Spleen (tissue), 11 donors: ENCODE results near the gene RAB24. TPM values are rescaled to one million over a fixed set of nuclear protein-coding genes. Genes with fewer than 3 reads are reported as not detected.
A peak's percentile ranks its signal among the peaks of the same experiment; 100 is the strongest.

ENCODE experiments used
- DNase-seq: peaks from one replicate; pipeline ENCODE4 v3.0.0-alpha.2; 2020
- H3K27ac ChIP-seq, 8 donors: fragments of 200-600 bp; sonication (generic) in 7 of 8; 1 replicate in 4 of 8; 2 replicates in 4 of 8; pipeline versions ENCODE4 v1.5.0 to v1.8.0; 2016 to 2021; ENCODE audit warnings: inconsistent platforms in 4 of 8, mild to moderate bottlenecking in 4 of 8, moderate library complexity in 1 of 8
- H3K27me3 ChIP-seq, 7 donors: fragments of 200-600 bp; sonication (generic) in 6 of 7; replicated peaks in 1 of 7; 1 replicate in 4 of 7; 2 replicates in 3 of 7; pipeline versions ENCODE4 v1.5.0 to v1.8.0; 2016 to 2021; ENCODE audit warnings: inconsistent platforms in 3 of 7, mild to moderate bottlenecking in 1 of 7
- H3K36me3 ChIP-seq, 6 donors: fragments of 200-600 bp; sonication (generic) in 5 of 6; 1 replicate in 4 of 6; 2 replicates in 2 of 6; pipeline versions ENCODE4 v1.5.0 to v1.8.0; 2016 to 2021; ENCODE audit warnings: inconsistent platforms in 2 of 6
- H3K4me1 ChIP-seq, 6 donors: fragments of 200-600 bp; sonication (generic) in 5 of 6; 1 replicate in 3 of 6; 2 replicates in 3 of 6; pipeline versions ENCODE4 v1.5.0 to v1.8.0; 2016 to 2021; ENCODE audit warnings: inconsistent platforms in 3 of 6
- H3K4me3 ChIP-seq, 8 donors: fragments of 200-600 bp; sonication (generic) in 7 of 8; 1 replicate in 4 of 8; 2 replicates in 4 of 8; pipeline versions ENCODE4 v1.5.0 to v1.8.0; 2016 to 2021; ENCODE audit warnings: inconsistent platforms in 4 of 8, mild to moderate bottlenecking in 4 of 8, moderate library complexity in 2 of 8
- H3K9me3 ChIP-seq, 8 donors: fragments of 200-600 bp; sonication (generic) in 7 of 8; 1 replicate in 4 of 8; 2 replicates in 4 of 8; pipeline versions ENCODE4 v1.5.0 to v1.8.0; 2016 to 2021; ENCODE audit warnings: inconsistent platforms in 4 of 8
- POLR2A ChIP-seq, 3 donors: fragments of 450-650 bp; IDR thresholded peaks; one replicate each; pipeline ENCODE4 v1.5.1; 2017; ENCODE audit warnings: antibody characterized with exemption in 3 of 3, mild to moderate bottlenecking in 1 of 3
- POLR2AphosphoS5 ChIP-seq, 3 donors: sonication (generic); formaldehyde crosslinking; IDR thresholded peaks; one replicate each; pipeline ENCODE4 v1.5.1; 2017; ENCODE audit warnings: antibody characterized with exemption in 3 of 3
- WGBS, 5 donors: extraction: QIAGEN DNeasy Blood & Tissue Kit in 3 of 5; methylation state at CpG; one replicate each; pipeline versions ENCODE4 v1.1.5 to v1.1.7; 2013 to 2018; 5-methylcytosine and 5-hydroxymethylcytosine counted together
- intact Hi-C: fragments of 100-400 bp; cut with DNase I; formaldehyde crosslinking; loops from one replicate; pipeline ENCODE4 v1.15.0; 2023; ENCODE audit warnings: low total_unique reads
- polyA plus RNA-seq, 3 donors: library from polyadenylated mRNA; stranded (reverse); fragments of 200-250 nt; gene quantifications; one replicate each; pipeline ENCODE4 v1.2.1, GENCODE V29; 2013
- total RNA-seq, 7 donors: library from RNA; depleted of rRNA in 3 of 7; stranded (reverse); fragments of >200 nt in 3 of 7; fragmentation: NEBNext Ultra II Directional in 4 of 7; extraction: Animal tissue kit (Norgen Biotek cat#: 25700) in 4 of 7; gene quantifications; one replicate each; pipeline versions ENCODE4 v1.1.0 to v1.2.1, GENCODE V29; 2016 to 2021
- TF ChIP-seq, protein P1 (sequence below), 11 experiments: fragments of 200-600 bp in 7 of 11; fragments of 450-650 bp in 4 of 11; sonication (generic) in 4 of 11; IDR thresholded peaks in 8 of 11; conservative IDR thresholded peaks in 3 of 11; 1 replicate in 7 of 11; 2 replicates in 4 of 11; pipeline versions ENCODE4 v1.4.0 to v1.8.0; 2016 to 2021; ENCODE audit warnings: antibody characterized with exemption in 11 of 11, inconsistent platforms in 4 of 11, mild to moderate bottlenecking in 1 of 11
- donor health status: healthy with polysubstance abuse.
- donor health status: DM: no; HTN: no; CAD: no; lungs with moderate emphysema.
- donor health status: DM: no; HTN: no; CAD: no.
- donor health status: Bipolar disorder and iron deficiency.
- donor health status: healthy.
- donor health status: DM: no; HTN: no; CAD: no.
- donor health status: DM: yes; HTN: yes; CAD: no.

RAB24 gene
- total and polyA plus RNA-seq, 10 donors = 52.1 to 181 (median 83.7) TPM

DNA sequence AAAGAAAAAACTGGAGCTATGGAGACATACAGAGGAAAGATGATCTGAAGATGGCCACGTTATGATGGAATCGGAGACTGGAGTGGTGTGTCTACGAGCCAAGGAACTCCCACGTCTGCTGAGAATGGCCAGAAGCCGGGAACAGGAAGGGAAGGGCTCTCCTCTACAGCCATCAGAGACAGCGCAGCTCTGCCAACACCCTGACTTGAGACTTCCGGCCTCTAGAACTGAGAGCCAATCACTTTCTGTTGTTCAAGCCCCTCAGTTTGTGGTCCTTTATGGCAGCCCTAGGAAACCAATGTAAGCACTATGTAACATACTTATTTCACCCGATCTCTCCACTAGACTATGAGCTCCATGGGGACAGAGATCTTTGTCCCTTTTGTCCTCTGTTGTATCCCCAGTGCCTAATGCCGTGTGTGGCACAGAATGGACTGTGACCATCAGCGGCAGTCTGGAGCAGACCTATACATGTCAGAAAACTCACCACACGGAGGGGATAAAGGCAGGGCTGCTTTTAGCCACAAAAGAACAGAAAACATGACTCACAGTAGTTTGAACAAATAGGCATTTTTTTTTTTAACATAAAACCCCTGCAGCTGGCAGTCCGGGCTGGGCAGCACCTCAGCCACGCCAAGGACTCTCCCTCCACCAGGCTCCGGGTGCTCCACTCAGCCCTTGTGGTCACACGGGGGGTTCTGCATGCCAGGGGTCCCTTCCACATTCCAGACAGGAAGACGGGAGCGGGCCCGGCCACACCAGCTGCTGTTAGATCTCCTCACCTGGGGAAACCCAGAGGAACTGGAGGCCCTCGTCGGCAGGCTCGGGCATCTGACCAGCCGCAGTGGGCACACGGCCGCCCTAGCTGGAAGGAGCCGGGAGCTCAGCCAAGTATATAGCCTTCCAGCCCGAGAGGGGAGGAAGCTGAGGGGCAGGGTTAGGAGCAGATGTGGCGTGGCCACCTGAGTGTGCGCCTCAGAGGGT, 24.3 kb upstream of the RAB24 start:
- Histone ChIP-seq H3K4me1 (peaks cover 0 to 54% (median 28%) of the 10 kb centered on the region in 6 donors), H3K4me3 (peak overlapping the region in 1 of 8 donors; percentile 16), H3K9me3 (no peaks in the 10 kb centered on the region), H3K36me3 (peaks cover 0 to 66% (median 28%) of the 10 kb centered on the region in 6 donors), H3K27ac (peak overlapping the region in 7 of 8 donors; percentile 43 to 79 (median 55)), H3K27me3 (no peaks in the 10 kb centered on the region)
- 52 to 68% (median 64%) methylated on average over 24 to 28 of the region's 28 CpGs for WGBS, 5 donors
- intact Hi-C loops = no loop called here
- DNase-seq = no peak
- no peak for TF ChIP-seq POLR2A (IDR thresholded peaks at IDR 0.05)
- TF ChIP-seq POLR2AphosphoS5 (IDR thresholded peaks at IDR 0.05) = peak in 2 of 3 donors; percentile 48 to 58

DNA sequence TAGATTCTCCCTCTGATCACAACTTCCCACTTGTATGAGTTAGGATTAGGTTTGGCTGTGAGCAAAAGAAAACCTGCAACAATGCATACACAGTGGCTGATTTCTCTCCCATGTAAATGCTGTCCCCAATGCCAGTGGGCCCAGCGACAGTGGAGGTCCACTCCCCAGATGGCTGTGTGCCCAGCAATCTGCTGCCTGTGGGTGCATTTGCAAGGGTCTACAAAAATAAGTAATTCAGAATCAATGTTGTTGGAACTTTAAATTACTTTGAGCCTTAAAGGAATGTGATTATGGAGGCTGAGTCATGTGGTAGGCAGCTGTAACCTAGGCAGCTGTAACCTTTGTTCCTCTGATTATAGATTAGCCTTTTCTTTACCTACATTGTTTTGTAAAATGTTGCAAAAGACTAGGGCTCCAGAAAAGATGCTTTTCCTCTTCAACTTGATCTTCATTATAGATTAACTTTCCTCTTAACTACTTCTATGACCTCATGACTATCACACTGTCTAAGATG, 22.4 kb upstream of the RAB24 start:
- WGBS, 5 donors = 85 to 100% (median 97%) methylated on average over 1 of the region's 1 CpG
- TF ChIP-seq, protein P1, sequence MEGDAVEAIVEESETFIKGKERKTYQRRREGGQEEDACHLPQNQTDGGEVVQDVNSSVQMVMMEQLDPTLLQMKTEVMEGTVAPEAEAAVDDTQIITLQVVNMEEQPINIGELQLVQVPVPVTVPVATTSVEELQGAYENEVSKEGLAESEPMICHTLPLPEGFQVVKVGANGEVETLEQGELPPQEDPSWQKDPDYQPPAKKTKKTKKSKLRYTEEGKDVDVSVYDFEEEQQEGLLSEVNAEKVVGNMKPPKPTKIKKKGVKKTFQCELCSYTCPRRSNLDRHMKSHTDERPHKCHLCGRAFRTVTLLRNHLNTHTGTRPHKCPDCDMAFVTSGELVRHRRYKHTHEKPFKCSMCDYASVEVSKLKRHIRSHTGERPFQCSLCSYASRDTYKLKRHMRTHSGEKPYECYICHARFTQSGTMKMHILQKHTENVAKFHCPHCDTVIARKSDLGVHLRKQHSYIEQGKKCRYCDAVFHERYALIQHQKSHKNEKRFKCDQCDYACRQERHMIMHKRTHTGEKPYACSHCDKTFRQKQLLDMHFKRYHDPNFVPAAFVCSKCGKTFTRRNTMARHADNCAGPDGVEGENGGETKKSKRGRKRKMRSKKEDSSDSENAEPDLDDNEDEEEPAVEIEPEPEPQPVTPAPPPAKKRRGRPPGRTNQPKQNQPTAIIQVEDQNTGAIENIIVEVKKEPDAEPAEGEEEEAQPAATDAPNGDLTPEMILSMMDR (IDR thresholded peaks at IDR 0.05 in 8 of 11, conservative IDR thresholded peaks at IDR 0.05 in 3 of 11) = no peak
- TF ChIP-seq POLR2A (IDR thresholded peaks at IDR 0.05) (no peak), POLR2AphosphoS5 (IDR thresholded peaks at IDR 0.05) (no peak)
- no peaks in the 10 kb centered on the region for H3K27me3 ChIP-seq
- peaks cover 0 to 47% (median 10%) of the 10 kb centered on the region in 6 donors for H3K36me3 ChIP-seq
- no peak overlapping the region for H3K4me3 ChIP-seq
- no peak overlapping the region for H3K27ac ChIP-seq
- intact Hi-C loops = no loop called here
- H3K9me3 ChIP-seq = no peaks in the 10 kb centered on the region
- peaks cover 0 to 46% (median 16%) of the 10 kb centered on the region in 6 donors for H3K4me1 ChIP-seq
- no peak for DNase-seq

DNA sequence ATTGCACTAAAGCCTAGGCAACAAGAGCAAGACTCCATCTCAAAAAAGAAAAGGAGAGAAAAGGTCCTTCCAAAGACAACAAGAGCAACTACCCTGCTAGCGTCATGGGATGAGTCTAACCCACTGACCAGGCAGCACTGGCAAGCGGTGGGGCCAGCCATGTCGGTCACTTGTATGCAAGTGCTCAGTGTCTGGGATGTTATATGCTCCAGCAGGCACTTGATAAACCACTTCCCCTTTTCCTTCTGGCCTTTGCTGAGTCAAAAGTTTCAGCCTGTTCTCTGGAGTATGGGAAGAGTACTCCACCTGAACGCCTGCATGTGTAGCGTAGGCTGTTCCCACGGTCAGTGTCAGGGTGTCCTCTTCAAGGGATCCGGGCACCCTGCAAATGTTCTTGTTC, 17.4 kb upstream of the RAB24 start:
- TF ChIP-seq POLR2AphosphoS5 (IDR thresholded peaks at IDR 0.05) (no peak), POLR2A (IDR thresholded peaks at IDR 0.05) (no peak)
- TF ChIP-seq, protein P1 (IDR thresholded peaks at IDR 0.05 in 8 of 11, conservative IDR thresholded peaks at IDR 0.05 in 3 of 11) = no peak
- no peak overlapping the region for H3K4me3 ChIP-seq
- H3K27ac ChIP-seq = peak overlapping the region in 1 of 8 donors; percentile 14
- 43 to 66% (median 54%) methylated on average over 7 of the region's 7 CpGs for WGBS, 5 donors
- peaks cover 0 to 26% (median 2%) of the 10 kb centered on the region in 6 donors for H3K36me3 ChIP-seq
- intact Hi-C loops = no loop called here
- peak; percentile 70 for DNase-seq
- no peaks in the 10 kb centered on the region for H3K9me3 ChIP-seq
- peaks cover 0 to 56% (median 23%) of the 10 kb centered on the region in 6 donors for H3K4me1 ChIP-seq
- H3K27me3 ChIP-seq = no peaks in the 10 kb centered on the region

DNA sequence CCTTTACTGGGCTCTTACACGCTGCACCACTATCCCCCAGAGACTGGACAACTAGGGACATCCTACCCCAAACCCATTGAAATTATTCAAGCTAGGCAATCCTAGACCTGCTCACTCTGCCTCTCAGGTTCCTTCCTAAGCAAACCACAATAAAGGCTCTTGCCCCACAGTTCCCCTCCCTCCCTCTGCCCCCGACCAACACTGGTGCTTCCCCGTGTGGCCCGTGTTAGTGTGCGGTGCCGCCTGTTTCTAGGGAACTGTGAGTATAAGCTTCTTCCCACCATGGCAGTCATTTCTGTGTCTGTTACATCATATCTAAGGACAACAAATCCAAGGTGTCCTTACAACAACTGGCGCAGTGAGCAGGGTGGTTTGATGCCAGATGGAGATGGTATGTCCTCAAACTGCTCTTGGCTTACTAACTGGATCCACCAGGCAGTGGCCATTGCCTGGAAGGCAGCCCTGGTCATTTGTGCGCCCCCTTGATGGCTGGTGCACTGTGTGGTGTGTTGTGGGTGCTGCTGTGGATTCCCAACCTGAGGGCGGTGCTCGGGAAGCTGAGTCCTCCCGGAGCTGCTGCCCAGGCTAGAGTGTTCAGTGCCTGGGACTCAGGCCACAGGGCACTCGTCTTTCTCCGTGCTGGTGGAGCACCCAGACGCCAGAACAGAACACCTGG, 16.5 kb upstream of the RAB24 start:
- Histone ChIP-seq H3K4me3 (no peak overlapping the region), H3K27me3 (no peaks in the 10 kb centered on the region), H3K36me3 (peaks cover 0 to 26% (median 2%) of the 10 kb centered on the region in 6 donors), H3K9me3 (no peaks in the 10 kb centered on the region), H3K4me1 (peaks cover 0 to 60% (median 23%) of the 10 kb centered on the region in 6 donors), H3K27ac (peak overlapping the region in 1 of 8 donors; percentile 5)
- intact Hi-C loops = loop anchor here (10.0 kb wide), 2 partner anchors 45 to 135 kb away; no protein-coding TSS in a partner anchor
- peak in 1 of 3 donors; percentile 19 for TF ChIP-seq POLR2AphosphoS5 (IDR thresholded peaks at IDR 0.05)
- no peak for TF ChIP-seq POLR2A (IDR thresholded peaks at IDR 0.05)
- peak; percentile 86 for DNase-seq
- 63 to 88% (median 75%) methylated on average over 8 to 14 of the region's 14 CpGs for WGBS, 5 donors
